Loucy (cell line): ENCODE measurements around the gene FOXP4.

ENCODE experiments used
- H2AFZ ChIP-seq: fragments of 200-600 bp; sonication (generic); 2 replicates; pipeline ENCODE4 v1.6.0; 2016; ENCODE audit warnings: antibody characterized with exemption, mild to moderate bottlenecking, low read length, moderate library complexity
- H3F3A ChIP-seq: fragments of 200-600 bp; 2 replicates; pipeline ENCODE4 v1.6.0; 2016; ENCODE audit warnings: antibody characterized with exemption, low read depth, mild to moderate bottlenecking
- H3K27me3 ChIP-seq: fragments of 200-600 bp; sonication (generic); 2 replicates; pipeline ENCODE4 v1.6.1; 2014; ENCODE audit warnings: low read length, mild to moderate bottlenecking; ENCODE audit not compliant: insufficient read depth, poor library complexity, severe bottlenecking
- H3K36me3 ChIP-seq: fragments of 200-600 bp; sonication (generic); 2 replicates; pipeline ENCODE4 v1.6.1; 2016; ENCODE audit warnings: low read length; ENCODE audit not compliant: insufficient read depth
- H3K4me1 ChIP-seq: fragments of 200-600 bp; sonication (generic); 2 replicates; pipeline ENCODE4 v1.5.1; 2014; ENCODE audit warnings: low read length, mild to moderate bottlenecking; ENCODE audit not compliant: insufficient read depth, poor library complexity, severe bottlenecking
- H3K4me2 ChIP-seq: fragments of 200-600 bp; sonication (generic); 2 replicates; pipeline ENCODE4 v1.6.0; 2014; ENCODE audit warnings: antibody characterized with exemption, low read length, low read depth, mild to moderate bottlenecking; ENCODE audit not compliant: poor library complexity, severe bottlenecking
- H3K4me3 ChIP-seq: fragments of 200-600 bp; sonication (generic); 2 replicates; pipeline ENCODE4 v1.5.1; 2014; ENCODE audit warnings: low read length, mild to moderate bottlenecking, mixed read lengths; ENCODE audit not compliant: poor library complexity, severe bottlenecking
- H3K79me2 ChIP-seq: fragments of 200-600 bp; sonication (generic); 2 replicates; pipeline ENCODE4 v1.6.1; 2014; ENCODE audit warnings: low read length; ENCODE audit not compliant: insufficient read depth
- H3K9ac ChIP-seq: fragments of 200-600 bp; sonication (generic); 2 replicates; pipeline ENCODE4 v1.6.0; 2014; ENCODE audit warnings: mild to moderate bottlenecking, low read depth, low read length, moderate library complexity; ENCODE audit not compliant: poor library complexity, severe bottlenecking
- H3K9me2 ChIP-seq: fragments of 200-600 bp; sonication (generic); replicated peaks from 2 replicates; pipeline ENCODE4 v1.6.1; 2016; ENCODE audit warnings: low read depth, low read length, mixed read lengths
- H3K9me3 ChIP-seq: fragments of 200-600 bp; sonication (generic); 2 replicates; pipeline ENCODE4 v1.6.1; 2014; ENCODE audit warnings: mild to moderate bottlenecking, antibody characterized with exemption, low read length, low read depth; ENCODE audit not compliant: insufficient read depth
- H4K20me1 ChIP-seq: fragments of 200-600 bp; sonication (generic); 2 replicates; pipeline ENCODE4 v1.6.0; 2014; ENCODE audit warnings: antibody characterized with exemption, low read length, mild to moderate bottlenecking; ENCODE audit not compliant: insufficient read depth, poor library complexity, severe bottlenecking
- EZH2phosphoT487 ChIP-seq: fragments of 200-600 bp; IDR thresholded peaks from 2 replicates; pipeline ENCODE4 v1.6.1; 2018; ENCODE audit warnings: antibody characterized with exemption, mild to moderate bottlenecking, moderate library complexity, borderline replicate concordance
- TF ChIP-seq, protein P1 (sequence below): fragments of 200-600 bp; sonication (generic); conservative IDR thresholded peaks from 2 replicates; pipeline ENCODE4 v1.5.1; 2014; ENCODE audit warnings: mild to moderate bottlenecking, antibody characterized with exemption, low read length

The FOXP4 gene

DNA sequence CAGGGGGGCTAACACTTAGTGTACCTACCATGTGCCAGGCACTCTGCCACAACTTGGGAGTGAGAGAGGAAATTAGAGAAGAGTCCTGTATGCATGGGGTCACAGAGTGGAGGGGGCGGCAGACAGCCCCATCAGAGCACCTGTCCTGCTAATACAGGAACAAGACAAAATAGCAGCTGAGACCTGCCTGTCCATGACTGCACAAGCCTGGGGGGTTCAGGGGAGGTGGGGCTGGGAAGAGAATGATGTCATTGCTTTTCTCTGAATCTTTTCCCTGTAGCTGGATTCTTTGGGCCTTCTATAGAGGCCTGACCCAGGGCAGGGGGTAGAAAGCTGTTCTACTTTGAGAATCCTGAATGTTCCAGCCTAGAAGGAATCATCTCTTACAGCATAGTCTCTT, 37.4 kb downstream of the FOXP4 start:
- peaks cover 7% of the 10 kb centered on the region for H3K4me1 ChIP-seq
- H3K9me3 ChIP-seq, result no peaks in the 10 kb centered on the region
- no peaks in the 10 kb centered on the region for H3F3A ChIP-seq
- no peak overlapping the region for H3K4me3 ChIP-seq
- H3K4me2 ChIP-seq, result no peak overlapping the region
- H2AFZ ChIP-seq, result no peak overlapping the region
- H3K79me2 ChIP-seq, result no peaks in the 10 kb centered on the region
- no peaks in the 10 kb centered on the region for H4K20me1 ChIP-seq
- no peaks in the 10 kb centered on the region for H3K27me3 ChIP-seq
- TF ChIP-seq, protein P1, sequence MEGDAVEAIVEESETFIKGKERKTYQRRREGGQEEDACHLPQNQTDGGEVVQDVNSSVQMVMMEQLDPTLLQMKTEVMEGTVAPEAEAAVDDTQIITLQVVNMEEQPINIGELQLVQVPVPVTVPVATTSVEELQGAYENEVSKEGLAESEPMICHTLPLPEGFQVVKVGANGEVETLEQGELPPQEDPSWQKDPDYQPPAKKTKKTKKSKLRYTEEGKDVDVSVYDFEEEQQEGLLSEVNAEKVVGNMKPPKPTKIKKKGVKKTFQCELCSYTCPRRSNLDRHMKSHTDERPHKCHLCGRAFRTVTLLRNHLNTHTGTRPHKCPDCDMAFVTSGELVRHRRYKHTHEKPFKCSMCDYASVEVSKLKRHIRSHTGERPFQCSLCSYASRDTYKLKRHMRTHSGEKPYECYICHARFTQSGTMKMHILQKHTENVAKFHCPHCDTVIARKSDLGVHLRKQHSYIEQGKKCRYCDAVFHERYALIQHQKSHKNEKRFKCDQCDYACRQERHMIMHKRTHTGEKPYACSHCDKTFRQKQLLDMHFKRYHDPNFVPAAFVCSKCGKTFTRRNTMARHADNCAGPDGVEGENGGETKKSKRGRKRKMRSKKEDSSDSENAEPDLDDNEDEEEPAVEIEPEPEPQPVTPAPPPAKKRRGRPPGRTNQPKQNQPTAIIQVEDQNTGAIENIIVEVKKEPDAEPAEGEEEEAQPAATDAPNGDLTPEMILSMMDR, result no peak
- no peak for TF ChIP-seq EZH2phosphoT487
- no peak overlapping the region for H3K9ac ChIP-seq
- peaks cover 52% of the 10 kb centered on the region; the same call in 1 of the 2 replicates for H3K36me3 ChIP-seq
- H3K9me2 ChIP-seq, result no peaks in the 10 kb centered on the region

DNA sequence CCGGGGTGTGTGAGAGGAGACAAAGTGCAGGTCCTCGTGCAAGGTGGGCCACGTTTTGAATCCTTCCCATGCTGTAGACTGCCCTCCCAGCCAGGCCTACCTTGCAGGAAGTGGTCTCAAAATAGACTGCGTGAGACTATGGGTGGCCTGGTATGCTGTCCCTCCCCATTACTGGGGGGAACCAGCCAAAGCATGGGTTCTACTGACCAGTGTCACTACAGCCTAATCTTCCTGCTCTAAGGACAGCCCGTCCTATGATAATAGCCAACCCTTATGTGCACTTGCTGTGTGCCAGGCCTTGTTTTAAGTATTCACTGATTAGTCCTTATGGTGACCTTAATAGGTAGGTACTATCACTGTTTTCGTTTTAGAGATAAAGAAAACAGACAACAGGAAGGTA, 38.0 kb downstream of the FOXP4 start:
- Histone ChIP-seq H4K20me1 (no peaks in the 10 kb centered on the region), H2AFZ (no peak overlapping the region), H3K9ac (no peak overlapping the region), H3K4me2 (no peak overlapping the region), H3K4me3 (no peak overlapping the region), H3K9me2 (no peaks in the 10 kb centered on the region), H3K36me3 (peaks cover 55% of the 10 kb centered on the region; the same call in 1 of the 2 replicates), H3K27me3 (no peaks in the 10 kb centered on the region), H3K9me3 (no peaks in the 10 kb centered on the region), H3K79me2 (no peaks in the 10 kb centered on the region), H3F3A (no peaks in the 10 kb centered on the region), H3K4me1 (peaks cover under 1% of the 10 kb centered on the region)
- TF ChIP-seq, protein P1, result no peak
- TF ChIP-seq EZH2phosphoT487, result no peak

DNA sequence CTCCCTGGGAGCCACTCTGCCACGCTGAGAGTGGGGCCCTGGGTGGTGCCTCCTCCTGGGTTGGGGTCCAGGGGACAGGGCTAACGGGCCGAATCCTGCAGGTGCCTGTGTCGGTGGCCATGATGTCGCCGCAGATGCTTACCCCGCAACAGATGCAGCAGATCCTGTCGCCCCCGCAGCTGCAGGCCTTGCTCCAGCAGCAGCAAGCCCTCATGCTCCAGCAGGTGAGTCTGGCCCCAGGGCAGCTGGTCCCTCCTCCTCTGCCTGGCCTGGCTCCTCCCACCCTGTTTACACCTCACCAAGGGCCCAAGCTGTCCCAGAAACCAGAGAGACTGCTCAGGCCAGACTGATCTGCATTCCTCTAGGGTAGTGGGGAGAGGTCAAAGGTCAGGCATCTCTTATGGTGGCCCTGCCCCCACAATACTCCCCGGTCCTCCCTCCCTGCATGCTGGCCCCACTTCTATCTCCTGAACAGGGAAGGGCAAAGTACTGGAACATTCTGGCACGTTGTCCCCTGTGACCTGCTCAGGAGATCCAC, 38.6 kb downstream of the FOXP4 start:
- H3K4me3 ChIP-seq, result no peak overlapping the region
- H3K27me3 ChIP-seq, result no peaks in the 10 kb centered on the region
- H4K20me1 ChIP-seq, result no peaks in the 10 kb centered on the region
- H3K4me1 ChIP-seq, result no peaks in the 10 kb centered on the region
- no peak overlapping the region for H3K9ac ChIP-seq
- H3K4me2 ChIP-seq, result no peak overlapping the region
- no peaks in the 10 kb centered on the region for H3K79me2 ChIP-seq
- no peaks in the 10 kb centered on the region for H3F3A ChIP-seq
- H3K36me3 ChIP-seq, result peaks cover 54% of the 10 kb centered on the region; the same call in 1 of the 2 replicates
- H2AFZ ChIP-seq, result no peak overlapping the region
- H3K9me2 ChIP-seq, result no peaks in the 10 kb centered on the region
- TF ChIP-seq, protein P1, result no peak
- TF ChIP-seq EZH2phosphoT487, result no peak
- no peaks in the 10 kb centered on the region for H3K9me3 ChIP-seq
